ENCODE measurements around the gene TCF4. TPM values are rescaled to one million over a fixed set of nuclear protein-coding genes. Genes with fewer than 3 reads are reported as not detected.

Gene TCF4
- total and polyA plus RNA-seq, 7 donors, result 3.5 to 149 (median 106) TPM

- no peak overlapping the region for H3K4me3 ChIP-seq
- WGBS, 2 donors, result 82 to 89% methylated on average over 1 of the region's 1 CpG
- TF ChIP-seq EP300 (IDR thresholded peaks at IDR 0.05) (no peak), POLR2AphosphoS5 (IDR thresholded peaks at IDR 0.05) (no peak), CTCF (IDR thresholded peaks at IDR 0.05) (no peak), POLR2A (IDR thresholded peaks at IDR 0.05) (no peak)
- peaks cover 0 to 4% (median 0%) of the 10 kb centered on the region in 4 donors for H3K9me3 ChIP-seq
- no peak for DNase-seq
- intact Hi-C loops (cut with DNase I), result no loop called here
- peaks cover 0 to 5% (median 0%) of the 10 kb centered on the region in 4 donors for H3K4me1 ChIP-seq
- H3K27me3 ChIP-seq, result no peaks in the 10 kb centered on the region
- no peaks in the 10 kb centered on the region for H3K36me3 ChIP-seq
- no peak overlapping the region for H3K27ac ChIP-seq
Observed at GRCh38 chr18:55374741-55375140, 213.3 kb downstream of the TCF4 start.

- Histone ChIP-seq H3K27me3 (no peaks in the 10 kb centered on the region), H3K36me3 (no peaks in the 10 kb centered on the region), H3K27ac (no peak overlapping the region), H3K9me3 (peaks cover 0 to 4% (median 0%) of the 10 kb centered on the region in 4 donors), H3K4me1 (peaks cover 0 to 5% (median 0%) of the 10 kb centered on the region in 4 donors), H3K4me3 (no peak overlapping the region)
- DNase-seq, result no peak
- WGBS, 2 donors, result 84 to 90% methylated on average over 2 of the region's 2 CpGs
- TF ChIP-seq POLR2A (IDR thresholded peaks at IDR 0.05) (no peak), POLR2AphosphoS5 (IDR thresholded peaks at IDR 0.05) (no peak), CTCF (IDR thresholded peaks at IDR 0.05) (no peak), EP300 (IDR thresholded peaks at IDR 0.05) (no peak)
- intact Hi-C loops (cut with DNase I), result no loop called here
Observed at GRCh38 chr18:55372209-55372608, 215.8 kb downstream of the TCF4 start.

GRCh38 chr18:55370936-55371335, 217.1 kb downstream of the TCF4 start:
- Histone ChIP-seq H3K4me1 (peaks cover 0 to 5% (median 0%) of the 10 kb centered on the region in 4 donors), H3K27me3 (no peaks in the 10 kb centered on the region), H3K4me3 (no peak overlapping the region), H3K36me3 (no peaks in the 10 kb centered on the region), H3K27ac (no peak overlapping the region), H3K9me3 (peaks cover 0 to 4% (median 0%) of the 10 kb centered on the region in 4 donors)
- no peak for DNase-seq
- no peak for TF ChIP-seq EP300 (IDR thresholded peaks at IDR 0.05)
- TF ChIP-seq CTCF (IDR thresholded peaks at IDR 0.05), result no peak
- intact Hi-C loops (cut with DNase I), result no loop called here

GRCh38 chr18:55369346-55369745, 218.6 kb downstream of the TCF4 start:
- no peak for DNase-seq
- Histone ChIP-seq H3K27ac (no peak overlapping the region), H3K4me3 (no peak overlapping the region), H3K9me3 (peaks cover 0 to 4% (median 0%) of the 10 kb centered on the region in 4 donors), H3K27me3 (no peaks in the 10 kb centered on the region), H3K4me1 (peaks cover 0 to 5% (median 0%) of the 10 kb centered on the region in 4 donors), H3K36me3 (no peaks in the 10 kb centered on the region)
- WGBS, 2 donors, result 87 to 93% methylated on average over 2 of the region's 2 CpGs
- intact Hi-C loops (cut with DNase I), result no loop called here
- TF ChIP-seq POLR2A (IDR thresholded peaks at IDR 0.05), result no peak
- no peak for TF ChIP-seq CTCF (IDR thresholded peaks at IDR 0.05)
- no peak for TF ChIP-seq EP300 (IDR thresholded peaks at IDR 0.05)
- no peak for TF ChIP-seq POLR2AphosphoS5 (IDR thresholded peaks at IDR 0.05)

- 68 to 89% methylated on average over 2 of the region's 2 CpGs for WGBS, 2 donors
- H3K27me3 ChIP-seq, result no peaks in the 10 kb centered on the region
- no peaks in the 10 kb centered on the region for H3K36me3 ChIP-seq
- no peak overlapping the region for H3K4me3 ChIP-seq
- intact Hi-C loops (cut with DNase I), result no loop called here
- H3K27ac ChIP-seq, result no peak overlapping the region
- no peaks in the 10 kb centered on the region for H3K4me1 ChIP-seq
- DNase-seq, result no peak
- TF ChIP-seq POLR2AphosphoS5 (IDR thresholded peaks at IDR 0.05), result no peak
- no peak for TF ChIP-seq POLR2A (IDR thresholded peaks at IDR 0.05)
- no peak for TF ChIP-seq EP300 (IDR thresholded peaks at IDR 0.05)
- TF ChIP-seq CTCF (IDR thresholded peaks at IDR 0.05), result no peak
- no peaks in the 10 kb centered on the region for H3K9me3 ChIP-seq
Observed at GRCh38 chr18:55365342-55365741, 222.7 kb downstream of the TCF4 start.

All from sigmoid colon (tissue), 7 donors.